Activated T-cell treated with anti-CD3 and anti-CD28 coated beads, Interleukin-2, amount 50 U/mL, for 72 hours (primary cell): ENCODE results near the gene ARPP19. TPM values are rescaled to one million over a fixed set of nuclear protein-coding genes. Genes with fewer than 3 reads are reported as not detected.

Source experiments
- total RNA-seq, 2 donors: library from RNA; stranded (reverse); gene quantifications; one replicate each; pipeline ENCODE4 v1.2.3, GENCODE V29; 2022

Gene ARPP19
- total RNA-seq, 2 donors from 2014 or later = 128 to 143 TPM

Other genes with a start within 250 kb of the ARPP19 start
- gene MYO5A, start 40.1 kb downstream of the ARPP19 start, total RNA-seq = 10 to 100 TPM; 29.6 to 37.2 TPM
- gene ATOSA, start 110.4 kb upstream of the ARPP19 start, total RNA-seq = 10 to 100 TPM; 37.2 to 41.7 TPM
- not detected for gene ONECUT1, start 221.3 kb upstream of the ARPP19 start, total RNA-seq